ENCODE data around the gene ZNHIT6.

GRCh38 chr1:85652327-85652726 is 55.9 kb downstream of the ZNHIT6 start:
- TF ChIP-seq, protein P1, sequence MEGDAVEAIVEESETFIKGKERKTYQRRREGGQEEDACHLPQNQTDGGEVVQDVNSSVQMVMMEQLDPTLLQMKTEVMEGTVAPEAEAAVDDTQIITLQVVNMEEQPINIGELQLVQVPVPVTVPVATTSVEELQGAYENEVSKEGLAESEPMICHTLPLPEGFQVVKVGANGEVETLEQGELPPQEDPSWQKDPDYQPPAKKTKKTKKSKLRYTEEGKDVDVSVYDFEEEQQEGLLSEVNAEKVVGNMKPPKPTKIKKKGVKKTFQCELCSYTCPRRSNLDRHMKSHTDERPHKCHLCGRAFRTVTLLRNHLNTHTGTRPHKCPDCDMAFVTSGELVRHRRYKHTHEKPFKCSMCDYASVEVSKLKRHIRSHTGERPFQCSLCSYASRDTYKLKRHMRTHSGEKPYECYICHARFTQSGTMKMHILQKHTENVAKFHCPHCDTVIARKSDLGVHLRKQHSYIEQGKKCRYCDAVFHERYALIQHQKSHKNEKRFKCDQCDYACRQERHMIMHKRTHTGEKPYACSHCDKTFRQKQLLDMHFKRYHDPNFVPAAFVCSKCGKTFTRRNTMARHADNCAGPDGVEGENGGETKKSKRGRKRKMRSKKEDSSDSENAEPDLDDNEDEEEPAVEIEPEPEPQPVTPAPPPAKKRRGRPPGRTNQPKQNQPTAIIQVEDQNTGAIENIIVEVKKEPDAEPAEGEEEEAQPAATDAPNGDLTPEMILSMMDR (conservative IDR thresholded peaks at IDR 0.05): no peak
- TF ChIP-seq EZH2 (IDR thresholded peaks at IDR 0.05; ENCODE audit: low read depth): no peak

All from PC-9 (cell line).